ENCODE data around the gene CYP46A1.

- TF ChIP-seq CTCF (IDR thresholded peaks at IDR 0.05), result no peak
- no peak for TF ChIP-seq POLR2A (IDR thresholded peaks at IDR 0.05)
These were observed 13.5 kb upstream of the CYP46A1 start for GRCh38 chr14:99670361-99671234.

Measured in uterus (tissue), 2 donors.